GM19193 (cell line): ENCODE measurements around the gene BTBD3.

ENCODE experiments used
- POLR2A ChIP-seq: IDR thresholded peaks from 4 replicates; pipeline ENCODE4 v1.6.1; 2011; ENCODE audit not compliant: insufficient read depth, insufficient read length; ENCODE audit errors: extremely low read depth

The BTBD3 gene

GRCh38 chr20:11935212-11936154 is 17.8 kb downstream of the BTBD3 start:
- TF ChIP-seq POLR2A: no peak

GRCh38 chr20:11936157-11936556 is 18.5 kb downstream of the BTBD3 start:
- TF ChIP-seq POLR2A: no peak

- no peak for TF ChIP-seq POLR2A
These were observed 19.5 kb downstream of the BTBD3 start for GRCh38 chr20:11937230-11937629.

GRCh38 chr20:11941593-11942246 is 24.0 kb downstream of the BTBD3 start:
- no peak for TF ChIP-seq POLR2A

- no peak for TF ChIP-seq POLR2A
These were observed 26.1 kb downstream of the BTBD3 start for GRCh38 chr20:11943778-11944177.

- TF ChIP-seq POLR2A: no peak
These were observed 31.1 kb downstream of the BTBD3 start for GRCh38 chr20:11948806-11949205.

GRCh38 chr20:11949711-11950110 is 32.0 kb downstream of the BTBD3 start:
- no peak for TF ChIP-seq POLR2A

- no peak for TF ChIP-seq POLR2A
These were observed 34.0 kb downstream of the BTBD3 start for GRCh38 chr20:11951696-11952095.

GRCh38 chr20:11952639-11953038 is 34.9 kb downstream of the BTBD3 start:
- no peak for TF ChIP-seq POLR2A

- no peak for TF ChIP-seq POLR2A
These were observed 40.2 kb downstream of the BTBD3 start for GRCh38 chr20:11957911-11958310.

GRCh38 chr20:11958855-11959254 is 41.2 kb downstream of the BTBD3 start:
- no peak for TF ChIP-seq POLR2A

- TF ChIP-seq POLR2A: no peak
These were observed 47.9 kb downstream of the BTBD3 start for GRCh38 chr20:11965602-11966001.

GRCh38 chr20:11966186-11966585 is 48.5 kb downstream of the BTBD3 start:
- no peak for TF ChIP-seq POLR2A

- no peak for TF ChIP-seq POLR2A
These were observed 52.6 kb downstream of the BTBD3 start for GRCh38 chr20:11970243-11970836.

GRCh38 chr20:11972478-11972877 is 54.8 kb downstream of the BTBD3 start:
- TF ChIP-seq POLR2A: no peak
